ENCODE results near the gene TMEM18.
"Not testable (repeated sequence)": the region's sequence is repeated elsewhere in the genome, so short reads cannot be mapped to it uniquely, and the experiment has no call there.

Gene TMEM18

DNA sequence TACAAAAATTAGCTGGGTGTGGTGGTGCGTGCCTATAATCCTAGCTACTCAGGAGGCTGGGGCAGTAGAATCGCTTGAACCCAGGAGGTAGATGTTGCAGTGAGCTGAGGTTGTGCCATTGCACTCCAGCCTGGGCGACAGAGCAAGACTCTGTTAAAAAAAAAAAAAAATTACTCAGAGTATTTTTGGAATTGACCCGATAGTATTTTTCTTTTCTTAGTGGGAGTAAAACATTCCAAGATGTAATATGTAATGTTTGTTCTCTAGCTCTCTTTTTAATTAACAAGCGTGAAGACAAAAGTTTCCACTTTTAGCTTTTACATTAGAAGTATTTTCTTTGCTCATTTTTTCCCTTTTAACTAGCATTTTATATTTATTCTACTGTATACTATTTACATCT, 12.0 kb upstream of the TMEM18 start:
- TF ChIP-seq, protein P1, sequence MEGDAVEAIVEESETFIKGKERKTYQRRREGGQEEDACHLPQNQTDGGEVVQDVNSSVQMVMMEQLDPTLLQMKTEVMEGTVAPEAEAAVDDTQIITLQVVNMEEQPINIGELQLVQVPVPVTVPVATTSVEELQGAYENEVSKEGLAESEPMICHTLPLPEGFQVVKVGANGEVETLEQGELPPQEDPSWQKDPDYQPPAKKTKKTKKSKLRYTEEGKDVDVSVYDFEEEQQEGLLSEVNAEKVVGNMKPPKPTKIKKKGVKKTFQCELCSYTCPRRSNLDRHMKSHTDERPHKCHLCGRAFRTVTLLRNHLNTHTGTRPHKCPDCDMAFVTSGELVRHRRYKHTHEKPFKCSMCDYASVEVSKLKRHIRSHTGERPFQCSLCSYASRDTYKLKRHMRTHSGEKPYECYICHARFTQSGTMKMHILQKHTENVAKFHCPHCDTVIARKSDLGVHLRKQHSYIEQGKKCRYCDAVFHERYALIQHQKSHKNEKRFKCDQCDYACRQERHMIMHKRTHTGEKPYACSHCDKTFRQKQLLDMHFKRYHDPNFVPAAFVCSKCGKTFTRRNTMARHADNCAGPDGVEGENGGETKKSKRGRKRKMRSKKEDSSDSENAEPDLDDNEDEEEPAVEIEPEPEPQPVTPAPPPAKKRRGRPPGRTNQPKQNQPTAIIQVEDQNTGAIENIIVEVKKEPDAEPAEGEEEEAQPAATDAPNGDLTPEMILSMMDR (conservative IDR thresholded peaks at IDR 0.05; ENCODE audit: low read depth): no peak
- DNase-seq (ENCODE audit: low spot score): no peak
- ChIA-PET POLR2A (ENCODE audit: low non-redundant PET) (no interaction called here), CTCF (no interaction called here)
- no peak overlapping the region for H3K27ac ChIP-seq

DNA sequence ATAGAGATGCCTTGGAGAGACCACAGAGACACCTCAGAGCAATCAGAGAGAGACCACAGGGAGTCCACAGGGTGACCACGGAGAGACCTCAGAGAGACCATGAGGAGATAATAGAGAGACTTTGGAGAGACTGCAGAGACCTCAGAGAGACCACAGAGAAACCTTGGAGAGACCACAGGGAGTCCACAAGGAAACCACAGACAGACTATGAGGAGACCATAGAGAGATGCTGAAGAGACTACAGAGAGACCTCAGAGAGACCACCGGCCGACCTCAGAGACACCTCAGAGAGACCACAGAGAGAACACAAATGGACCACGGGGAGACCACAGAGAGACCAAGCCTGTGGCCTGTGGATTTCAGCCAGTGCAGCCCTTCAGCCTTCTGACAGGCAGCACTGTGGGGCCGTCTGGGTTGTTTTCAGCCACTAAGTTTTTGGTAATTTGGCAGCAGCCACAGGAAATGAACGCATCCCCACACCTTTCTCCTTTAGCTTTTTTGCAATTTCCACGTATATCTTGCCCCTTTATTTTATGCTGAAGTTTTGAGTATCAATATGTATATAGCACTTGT, 11.4 kb upstream of the TMEM18 start:
- POLR2A ChIA-PET (ENCODE audit: low non-redundant PET): no interaction called here
- TF ChIP-seq, protein P1 (conservative IDR thresholded peaks at IDR 0.05; ENCODE audit: low read depth): no peak
- CTCF ChIA-PET: no interaction called here
- no peak overlapping the region for H3K27ac ChIP-seq
- no peak for DNase-seq (ENCODE audit: low spot score)

DNA sequence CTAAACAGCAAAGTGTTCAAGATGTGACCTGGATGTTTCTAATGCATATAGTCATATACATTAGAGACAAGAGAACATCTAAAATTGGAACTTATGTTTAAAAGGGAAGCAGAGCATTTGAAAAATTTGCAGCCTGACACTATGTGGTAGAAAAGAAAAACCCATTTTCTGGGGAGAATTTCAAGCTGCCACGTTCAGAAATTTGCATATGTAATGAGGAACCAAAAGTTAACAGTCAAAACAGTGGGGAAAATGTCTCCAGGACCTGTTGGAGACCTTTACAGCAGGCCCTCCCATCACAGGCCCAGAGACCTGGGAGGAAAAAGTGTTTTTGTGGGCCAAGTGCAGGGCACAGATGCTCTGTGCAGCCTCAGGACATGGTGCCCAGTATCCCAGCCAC, 8.2 kb upstream of the TMEM18 start:
- H3K27ac ChIP-seq: no peak overlapping the region
- TF ChIP-seq, protein P1 (conservative IDR thresholded peaks at IDR 0.05; ENCODE audit: low read depth): no peak
- DNase-seq (ENCODE audit: low spot score): no peak
- POLR2A ChIA-PET (ENCODE audit: low non-redundant PET): no interaction called here
- CTCF ChIA-PET: no interaction called here

DNA sequence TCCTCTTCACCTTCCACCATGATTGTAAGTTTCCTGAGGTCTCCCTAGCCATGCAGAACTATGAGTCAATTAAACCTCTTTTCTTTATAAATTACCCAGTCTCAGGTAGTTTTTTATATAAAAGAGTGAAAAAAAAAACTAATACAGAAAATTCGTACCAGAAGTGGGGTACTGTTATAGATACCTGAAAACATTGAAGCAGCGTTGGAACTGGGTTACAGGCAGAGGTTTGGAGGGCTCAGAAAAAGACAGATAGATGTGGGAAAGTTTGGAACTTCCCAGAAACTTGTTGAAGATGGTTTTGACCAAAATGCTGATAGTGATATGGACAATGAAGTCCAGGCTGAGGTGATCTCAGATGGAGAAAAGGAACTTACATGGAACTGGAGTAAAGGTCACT, 7.7 kb upstream of the TMEM18 start:
- DNase-seq (ENCODE audit: low spot score); H3K27ac ChIP-seq; CTCF ChIA-PET; POLR2A ChIA-PET (ENCODE audit: low non-redundant PET): not testable (repeated sequence)

DNA sequence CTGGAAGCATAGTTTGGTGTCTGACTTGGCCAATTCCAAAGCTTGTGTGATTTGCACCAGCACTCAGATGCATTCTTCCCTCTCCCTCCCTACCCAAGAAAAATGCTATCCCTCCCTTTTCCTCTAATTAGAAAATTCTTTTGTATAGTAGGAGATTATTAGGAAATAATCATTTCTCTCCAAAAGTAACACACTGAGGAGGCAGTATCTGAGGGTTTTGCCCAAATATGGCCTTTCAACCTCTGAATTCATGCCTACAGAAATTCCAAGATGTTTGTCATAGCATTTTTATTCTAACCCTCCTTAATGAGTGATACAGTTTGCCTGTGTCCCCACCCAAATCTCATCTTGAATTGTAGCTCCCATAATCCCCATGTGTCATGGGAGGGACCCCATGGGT, 5.0 kb upstream of the TMEM18 start:
- H3K27ac ChIP-seq: no peak overlapping the region
- POLR2A ChIA-PET (ENCODE audit: low non-redundant PET): no interaction called here
- TF ChIP-seq, protein P1 (conservative IDR thresholded peaks at IDR 0.05; ENCODE audit: low read depth): no peak
- DNase-seq (ENCODE audit: low spot score): no peak
- CTCF ChIA-PET: no interaction called here

DNA sequence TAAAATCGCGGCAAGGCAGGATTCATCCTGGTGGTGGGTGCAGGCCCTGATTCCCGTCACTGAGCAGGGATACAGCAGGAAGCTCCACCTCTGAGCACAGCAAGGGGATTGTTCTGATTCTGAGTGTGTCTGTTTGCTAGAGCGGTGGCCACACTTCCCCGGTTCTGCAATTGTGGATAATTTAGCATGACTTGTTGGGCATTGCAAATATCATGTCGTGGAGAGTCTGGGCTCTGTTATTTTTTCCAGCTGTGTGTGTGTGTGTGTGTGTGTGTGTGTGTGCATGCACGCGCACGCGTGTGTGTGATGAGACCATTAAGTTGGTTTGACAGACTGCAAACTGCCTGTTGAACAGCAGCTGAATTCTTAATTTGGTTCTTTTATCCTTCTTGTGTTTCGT, 4.1 kb upstream of the TMEM18 start:
- ChIA-PET POLR2A (ENCODE audit: low non-redundant PET) (no interaction called here), CTCF (no interaction called here)

DNA sequence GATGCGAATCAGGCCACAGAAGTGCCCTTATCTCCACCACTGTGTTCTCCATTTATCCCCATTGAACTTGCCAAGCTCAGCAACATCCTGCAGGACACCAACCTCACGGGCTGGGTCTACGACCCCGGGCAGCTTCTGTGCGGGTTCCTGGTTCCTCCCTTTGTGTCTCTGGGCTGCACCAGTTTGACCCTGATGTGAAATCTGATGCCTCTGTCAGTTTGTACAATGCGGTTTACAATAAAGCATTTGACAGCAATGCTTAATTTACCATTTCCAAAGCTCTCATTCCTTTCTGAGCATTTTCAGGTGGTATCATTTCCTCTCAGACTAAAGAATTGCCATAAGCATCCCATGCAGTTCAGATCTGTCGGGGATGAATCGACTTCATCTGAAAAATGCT, 3.3 kb upstream of the TMEM18 start:
- POLR2A ChIA-PET (ENCODE audit: low non-redundant PET): no interaction called here
- no peak for DNase-seq (ENCODE audit: low spot score)
- CTCF ChIA-PET: interaction anchor here (0.5 to 1.2 kb wide), 2 partner anchors 273 to 1089 kb away, joined by 3 to 4 read pairs; no protein-coding TSS in a partner anchor
- TF ChIP-seq, protein P1 (conservative IDR thresholded peaks at IDR 0.05; ENCODE audit: low read depth): no peak
- no peak overlapping the region for H3K27ac ChIP-seq

More for the DNA sequence above, 4.1 kb upstream of the TMEM18 start:
- DNase-seq (ENCODE audit: low spot score): no peak
- H3K27ac ChIP-seq: no peak overlapping the region
- TF ChIP-seq, protein P1 (conservative IDR thresholded peaks at IDR 0.05; ENCODE audit: low read depth): no peak
